NCI-H187 treated with DMSO at 0.1 percent for 48 hours (cell line): ENCODE data around the gene ACP5.

Experiments used
- DNase-seq: peaks from one replicate; lab custom pipeline; 2025; lab: John Stamatoyannopoulos, UW

ACP5 gene

GRCh38 chr19:11547929-11548700 is 29.3 kb downstream of the ACP5 start:
- no peak for DNase-seq

- no peak for DNase-seq
These were observed 36.2 kb downstream of the ACP5 start for GRCh38 chr19:11541238-11541637.

GRCh38 chr19:11540645-11541044 is 36.8 kb downstream of the ACP5 start:
- no peak for DNase-seq

GRCh38 chr19:11539495-11540365 is 37.7 kb downstream of the ACP5 start:
- no peak for DNase-seq

GRCh38 chr19:11538232-11539036 is 39.0 kb downstream of the ACP5 start, which contains the start of gene CNN1:
TSS of gene CNN1 (plus strand) at chr19:11538851. CDS start at chr19:11538928, 77 bp downstream.
- DNase-seq = no peak

GRCh38 chr19:11535792-11536595 is 41.5 kb downstream of the ACP5 start:
- no peak for DNase-seq

GRCh38 chr19:11534948-11535347 is 42.5 kb downstream of the ACP5 start:
- DNase-seq = no peak

GRCh38 chr19:11534538-11534937 is 42.9 kb downstream of the ACP5 start:
- DNase-seq = no peak

GRCh38 chr19:11530432-11530831 is 47.0 kb downstream of the ACP5 start:
- no peak for DNase-seq

GRCh38 chr19:11528551-11529341 is 48.7 kb downstream of the ACP5 start, which contains the start of gene ECSIT:
TSS of gene ECSIT (minus strand) at chr19:11529134. CDS start at chr19:11519170, 9,964 bp downstream.
- DNase-seq = peak; percentile 72
